ENCODE measurements around the gene IFIT5.
"Not testable (repeated sequence)": the region's sequence is repeated elsewhere in the genome, so short reads cannot be mapped to it uniquely, and the experiment has no call there.

IFIT5 gene

GRCh38 chr10:89384474-89385340 lies 29.7 kb upstream of the IFIT5 start:
- no peaks in the 10 kb centered on the region for H3K36me3 Mint-ChIP-seq (ENCODE audit: low read depth)
- DNase-seq (ENCODE audit: low spot score), result no peak
- no peaks in the 10 kb centered on the region for H3K4me1 Mint-ChIP-seq (ENCODE audit: low read depth)
- no peak overlapping the region for H3K27ac Mint-ChIP-seq
- H3K9me3 Mint-ChIP-seq, result no peaks in the 10 kb centered on the region
- no peak overlapping the region for H3K4me3 Mint-ChIP-seq
- H3K27me3 Mint-ChIP-seq (ENCODE audit: low read depth), result peaks cover 30% of the 10 kb centered on the region

- H3K27me3 Mint-ChIP-seq (ENCODE audit: low read depth), result peaks cover 23% of the 10 kb centered on the region
- H3K4me3 Mint-ChIP-seq, result no peak overlapping the region
- no peak for DNase-seq (ENCODE audit: low spot score)
- no peaks in the 10 kb centered on the region for H3K36me3 Mint-ChIP-seq (ENCODE audit: low read depth)
- H3K4me1 Mint-ChIP-seq (ENCODE audit: low read depth), result peaks cover 9% of the 10 kb centered on the region
- H3K27ac Mint-ChIP-seq, result no peak overlapping the region
- no peaks in the 10 kb centered on the region for H3K9me3 Mint-ChIP-seq
Measured at GRCh38 chr10:89388806-89389205, 25.6 kb upstream of the IFIT5 start.

DNA sequence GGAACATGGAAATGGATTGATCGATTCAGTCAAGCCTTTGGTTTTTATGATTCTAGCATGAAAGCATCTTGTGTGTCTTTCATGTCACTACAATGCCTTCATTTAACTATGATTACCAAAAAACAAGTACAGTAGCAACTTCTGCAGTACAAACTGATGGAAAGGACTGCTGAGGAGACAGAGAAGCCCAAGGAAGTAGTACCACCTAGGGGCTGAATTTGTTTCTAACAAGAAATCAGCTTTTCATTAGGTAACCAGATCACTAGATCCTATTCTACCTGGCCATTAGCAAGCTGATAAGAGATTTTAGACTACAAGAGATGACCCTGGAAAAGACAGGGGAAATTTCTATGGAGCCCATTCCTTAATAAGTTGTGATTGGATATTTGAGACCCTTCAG lies 25.1 kb upstream of the IFIT5 start:
- peaks cover 20% of the 10 kb centered on the region for H3K27me3 Mint-ChIP-seq (ENCODE audit: low read depth)
- H3K36me3 Mint-ChIP-seq (ENCODE audit: low read depth), result no peaks in the 10 kb centered on the region
- H3K4me3 Mint-ChIP-seq, result no peak overlapping the region
- no peak for DNase-seq (ENCODE audit: low spot score)
- no peak overlapping the region for H3K27ac Mint-ChIP-seq
- no peaks in the 10 kb centered on the region for H3K9me3 Mint-ChIP-seq
- peaks cover 9% of the 10 kb centered on the region for H3K4me1 Mint-ChIP-seq (ENCODE audit: low read depth)

DNA sequence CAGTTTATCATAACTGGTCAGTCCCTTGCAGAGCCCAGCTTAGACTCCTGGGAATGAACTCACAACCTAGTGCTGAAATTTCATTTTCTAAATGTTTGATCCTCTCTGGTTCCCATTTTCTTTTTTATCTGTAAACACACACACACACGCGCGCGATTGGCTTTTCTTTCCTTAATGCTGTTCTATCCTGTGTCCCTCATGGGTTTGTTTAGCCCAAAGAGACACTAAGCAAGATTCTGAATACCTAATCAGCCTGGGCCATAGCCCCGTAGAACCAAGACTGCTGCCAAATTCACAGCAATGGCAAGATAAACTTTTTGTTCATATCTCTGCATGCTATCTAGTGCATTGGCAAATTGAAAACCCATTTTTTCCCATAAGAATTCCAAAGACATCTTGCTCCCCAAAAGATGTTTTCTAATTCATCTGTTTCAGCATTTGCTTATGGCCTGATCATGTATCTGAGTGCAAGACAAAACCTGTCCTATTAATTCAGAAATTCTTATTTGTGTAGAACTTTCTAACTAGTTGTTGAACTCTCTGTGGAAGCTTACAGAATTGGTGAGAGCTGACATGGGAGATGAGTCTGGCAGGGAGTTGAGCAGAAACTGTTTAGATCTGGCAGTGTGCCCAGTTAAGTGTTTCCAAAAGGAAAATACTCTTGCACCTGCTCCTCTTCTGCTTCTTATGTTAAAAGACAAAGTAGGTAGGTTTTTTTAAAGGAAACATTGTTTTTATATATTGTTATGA lies 23.7 kb upstream of the IFIT5 start:
- Mint-ChIP-seq H3K36me3 (ENCODE audit: low read depth) (no peaks in the 10 kb centered on the region), H3K4me1 (ENCODE audit: low read depth) (peaks cover 9% of the 10 kb centered on the region), H3K4me3 (no peak overlapping the region), H3K9me3 (no peaks in the 10 kb centered on the region), H3K27me3 (ENCODE audit: low read depth) (peaks cover 12% of the 10 kb centered on the region), H3K27ac (no peak overlapping the region)
- DNase-seq (ENCODE audit: low spot score), result no peak

- not testable (repeated sequence) for DNase-seq (ENCODE audit: low spot score); H3K4me1 Mint-ChIP-seq (ENCODE audit: low read depth); H3K27me3 Mint-ChIP-seq (ENCODE audit: low read depth); H3K9me3 Mint-ChIP-seq; H3K4me3 Mint-ChIP-seq; H3K36me3 Mint-ChIP-seq (ENCODE audit: low read depth); H3K27ac Mint-ChIP-seq
Measured at GRCh38 chr10:89391226-89391576, 23.2 kb upstream of the IFIT5 start.

GRCh38 chr10:89391907-89392756 lies 22.2 kb upstream of the IFIT5 start, which contains the start of gene IFIT1:
Gene IFIT1 (plus strand): TSS chr10:89392623. CDS start chr10:89392713, 90 bp downstream.
- peaks cover 5% of the 10 kb centered on the region for H3K27me3 Mint-ChIP-seq (ENCODE audit: low read depth)
- peak within 1 kb of the TSS; percentile 88 for H3K4me3 Mint-ChIP-seq
- H3K36me3 Mint-ChIP-seq (ENCODE audit: low read depth), result no peaks in the 10 kb centered on the region
- DNase-seq (ENCODE audit: low spot score), result peak; percentile 53
- H3K9me3 Mint-ChIP-seq, result no peaks in the 10 kb centered on the region
- peak within 1 kb of the TSS; percentile 88 for H3K27ac Mint-ChIP-seq
- H3K4me1 Mint-ChIP-seq (ENCODE audit: low read depth), result peaks cover 9% of the 10 kb centered on the region

GRCh38 chr10:89392974-89393373 lies 21.4 kb upstream of the IFIT5 start:
- peaks cover 9% of the 10 kb centered on the region for H3K4me1 Mint-ChIP-seq (ENCODE audit: low read depth)
- H3K27me3 Mint-ChIP-seq (ENCODE audit: low read depth), result peaks cover 7% of the 10 kb centered on the region
- no peaks in the 10 kb centered on the region for H3K36me3 Mint-ChIP-seq (ENCODE audit: low read depth)
- H3K4me3 Mint-ChIP-seq, result peak overlapping the region; percentile 88
- H3K9me3 Mint-ChIP-seq, result no peaks in the 10 kb centered on the region
- H3K27ac Mint-ChIP-seq, result peak overlapping the region; percentile 88
- no peak for DNase-seq (ENCODE audit: low spot score)

GRCh38 chr10:89393898-89394297 lies 20.5 kb upstream of the IFIT5 start:
- Mint-ChIP-seq H3K9me3 (no peaks in the 10 kb centered on the region), H3K4me1 (ENCODE audit: low read depth) (peaks cover 9% of the 10 kb centered on the region), H3K4me3 (no peak overlapping the region), H3K27me3 (ENCODE audit: low read depth) (peaks cover 7% of the 10 kb centered on the region), H3K36me3 (ENCODE audit: low read depth) (no peaks in the 10 kb centered on the region), H3K27ac (no peak overlapping the region)
- no peak for DNase-seq (ENCODE audit: low spot score)

- no peak overlapping the region for H3K4me3 Mint-ChIP-seq
- peaks cover 9% of the 10 kb centered on the region for H3K4me1 Mint-ChIP-seq (ENCODE audit: low read depth)
- no peaks in the 10 kb centered on the region for H3K9me3 Mint-ChIP-seq
Measured at GRCh38 chr10:89395141-89395540, 19.2 kb upstream of the IFIT5 start.

DNA sequence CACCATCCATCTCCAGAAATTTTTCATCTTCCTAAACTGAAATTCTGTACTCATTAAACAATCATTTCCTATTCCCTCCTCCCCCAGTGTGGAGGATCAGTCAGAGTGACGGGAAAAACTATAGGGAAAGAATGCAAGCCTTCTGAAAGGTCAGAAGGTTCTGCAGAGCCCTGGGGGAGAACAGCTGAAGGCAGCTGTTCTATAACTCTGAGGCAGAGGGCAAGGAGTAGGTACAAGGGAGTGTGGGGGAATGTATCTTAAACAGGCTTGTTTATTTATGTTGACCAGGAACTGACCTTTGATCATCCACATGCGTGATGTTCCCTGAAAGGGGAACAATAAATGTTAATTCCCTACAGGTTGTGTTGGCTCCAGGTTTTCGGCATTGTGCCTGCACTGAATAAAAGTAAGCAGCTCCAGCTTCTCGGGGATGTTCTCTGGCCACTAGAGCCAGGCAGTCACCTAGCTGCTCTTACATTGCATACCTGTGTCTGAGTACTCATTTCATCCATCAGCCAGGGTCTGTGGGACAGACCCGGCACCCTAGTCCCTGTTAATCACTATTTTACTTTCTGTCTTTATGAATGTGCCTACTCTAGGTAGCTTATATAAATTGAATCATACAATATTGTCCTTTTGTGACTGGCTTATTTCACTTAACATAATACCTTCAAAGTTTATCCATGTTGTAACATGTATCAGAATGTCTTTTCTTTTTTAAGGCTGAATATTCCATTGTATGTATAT lies 16.2 kb upstream of the IFIT5 start:
- Mint-ChIP-seq H3K4me3 (no peak overlapping the region), H3K27me3 (ENCODE audit: low read depth) (peaks cover 13% of the 10 kb centered on the region), H3K27ac (no peak overlapping the region), H3K9me3 (no peaks in the 10 kb centered on the region), H3K36me3 (ENCODE audit: low read depth) (no peaks in the 10 kb centered on the region), H3K4me1 (ENCODE audit: low read depth) (peaks cover under 1% of the 10 kb centered on the region)
- DNase-seq (ENCODE audit: low spot score), result no peak

More at GRCh38 chr10:89395141-89395540, 19.2 kb upstream of the IFIT5 start:
- no peak for DNase-seq (ENCODE audit: low spot score)
- Mint-ChIP-seq H3K36me3 (ENCODE audit: low read depth) (no peaks in the 10 kb centered on the region), H3K27ac (no peak overlapping the region), H3K27me3 (ENCODE audit: low read depth) (peaks cover 12% of the 10 kb centered on the region)

DNA sequence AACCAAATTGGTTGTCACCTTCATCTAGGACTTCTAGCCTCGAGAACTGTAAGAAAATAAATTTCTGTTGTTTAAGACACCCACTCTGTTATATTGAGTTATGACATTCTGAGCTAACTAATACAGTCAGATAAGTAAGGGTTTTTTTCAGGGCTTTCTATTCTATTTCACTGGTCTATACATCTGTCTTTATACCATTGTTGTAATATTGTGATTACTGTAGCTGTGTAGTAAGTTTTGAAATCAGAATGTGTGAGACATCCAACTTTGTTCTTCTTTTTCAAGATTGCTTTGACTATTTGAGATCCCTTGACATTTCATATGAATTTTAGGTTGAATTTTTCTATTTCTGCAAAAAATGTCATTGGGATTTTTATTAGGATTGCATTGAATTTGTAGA lies 14.4 kb upstream of the IFIT5 start:
- no peaks in the 10 kb centered on the region for H3K4me1 Mint-ChIP-seq (ENCODE audit: low read depth)
- H3K9me3 Mint-ChIP-seq, result no peaks in the 10 kb centered on the region
- peaks cover 17% of the 10 kb centered on the region for H3K27me3 Mint-ChIP-seq (ENCODE audit: low read depth)
- no peak overlapping the region for H3K27ac Mint-ChIP-seq
- DNase-seq (ENCODE audit: low spot score), result no peak
- no peak overlapping the region for H3K4me3 Mint-ChIP-seq
- H3K36me3 Mint-ChIP-seq (ENCODE audit: low read depth), result peaks cover 4% of the 10 kb centered on the region

- Mint-ChIP-seq H3K27ac (no peak overlapping the region), H3K36me3 (ENCODE audit: low read depth) (peaks cover 4% of the 10 kb centered on the region), H3K9me3 (no peaks in the 10 kb centered on the region)
Measured at GRCh38 chr10:89403043-89403442, 11.3 kb upstream of the IFIT5 start.

More at GRCh38 chr10:89403043-89403442, 11.3 kb upstream of the IFIT5 start:
- no peak for DNase-seq (ENCODE audit: low spot score)
- no peaks in the 10 kb centered on the region for H3K4me1 Mint-ChIP-seq (ENCODE audit: low read depth)
- H3K27me3 Mint-ChIP-seq (ENCODE audit: low read depth), result peaks cover 21% of the 10 kb centered on the region
- H3K4me3 Mint-ChIP-seq, result no peak overlapping the region
